HepG2 (cell line): ENCODE data around the gene GNAS. TPM values are rescaled to one million over a fixed set of nuclear protein-coding genes. Genes with fewer than 3 reads are reported as not detected.
A peak's percentile ranks its signal among the peaks of the same experiment; 100 is the strongest.

Experiments used
- DMTF1 ChIP-seq: sonication (generic); formaldehyde crosslinking; IDR thresholded peaks from 2 replicates; pipeline ENCODE4 v1.4.0; 2020; ENCODE audit warnings: mild to moderate bottlenecking, missing genetic modification reagents
- DR1 ChIP-seq: sonication (generic); formaldehyde crosslinking; IDR thresholded peaks from 2 replicates; pipeline ENCODE4 v1.8.0; 2021; ENCODE audit warnings: mild to moderate bottlenecking, missing genetic modification reagents, inconsistent platforms
- GATA4 ChIP-seq: sonication (generic); IDR thresholded peaks from 2 replicates; pipeline ENCODE4 v1.6.1; 2016; ENCODE audit warnings: antibody characterized with exemption, low read depth, borderline replicate concordance
- HNRNPK ChIP-seq: fragments of 200-400 bp; formaldehyde crosslinking; IDR thresholded peaks from 2 replicates; pipeline ENCODE4 v1.6.1; 2018; ENCODE audit warnings: low read length, low read depth, moderate library complexity, mild to moderate bottlenecking; ENCODE audit not compliant: poor library complexity, severe bottlenecking
- KAT7 ChIP-seq: IDR thresholded peaks from 2 replicates; pipeline ENCODE4 v1.6.1; 2018; ENCODE audit warnings: borderline replicate concordance, missing compliant biosample characterization
- KLF6 ChIP-seq: IDR thresholded peaks from 2 replicates; pipeline ENCODE4 v1.8.0; 2016; ENCODE audit warnings: missing biosample characterization, missing genetic modification reagents
- MEIS1 ChIP-seq: sonication (generic); formaldehyde crosslinking; IDR thresholded peaks from 2 replicates; pipeline ENCODE4 v1.9.0; 2021; ENCODE audit warnings: mild to moderate bottlenecking, missing genetic modification reagents, moderate library complexity, borderline replicate concordance
- NBN ChIP-seq: fragments of 450-650 bp; conservative IDR thresholded peaks from 2 replicates; pipeline ENCODE4 v1.6.1; 2017
- POGZ ChIP-seq: sonication (generic); formaldehyde crosslinking; IDR thresholded peaks from 2 replicates; pipeline ENCODE4 v1.4.0; 2020; ENCODE audit warnings: mild to moderate bottlenecking, missing genetic modification reagents
- POLR2A ChIP-seq, 2 experiments: IDR thresholded peaks; 2 replicates each; pipeline ENCODE4 v1.6.1; 2011; ENCODE audit warnings: low read depth in 2 of 2, low read length in 2 of 2, mild to moderate bottlenecking in 1 of 2, moderate library complexity in 1 of 2; ENCODE audit not compliant: insufficient read depth in 1 of 2
- YY1 ChIP-seq: IDR thresholded peaks from 2 replicates; pipeline ENCODE4 v1.6.1; 2011; ENCODE audit warnings: low read length, low read depth, moderate library complexity, mild to moderate bottlenecking; ENCODE audit not compliant: insufficient read depth, insufficient replicate concordance
- ZBTB2 ChIP-seq: sonication (generic); formaldehyde crosslinking; IDR thresholded peaks from 2 replicates; pipeline ENCODE4 v1.8.0; 2022; ENCODE audit warnings: low read depth, missing genetic modification reagents
- ZNF567 ChIP-seq: sonication (generic); formaldehyde crosslinking; IDR thresholded peaks from 2 replicates; pipeline ENCODE4 v1.8.1; 2023; ENCODE audit warnings: mild to moderate bottlenecking, missing genetic modification reagents, borderline replicate concordance
- ZNF850 ChIP-seq: sonication (generic); formaldehyde crosslinking; conservative IDR thresholded peaks from 2 replicates; pipeline ENCODE4 v1.9.0; 2021; ENCODE audit warnings: mild to moderate bottlenecking, missing genetic modification reagents
- polyA plus RNA-seq, 8 experiments: library from polyadenylated mRNA; depleted of rRNA in 3 of 8; stranded (reverse) in 7 of 8; unstranded in 1 of 8; fragments of >200 nt; fragmentation: Illumina TruSeq in 4 of 8; extraction: Trizol in 4 of 8; gene quantifications; 2 replicates each; pipeline versions ENCODE4 v1.2.1 to v1.2.3, GENCODE V29; 2011 to 2016; ENCODE audit warnings: low read depth in 4 of 8, missing spikeins in 1 of 8, mixed read lengths in 1 of 8; ENCODE audit not compliant: insufficient read depth in 1 of 8
- total RNA-seq, 5 experiments: library from RNA; depleted of rRNA; stranded (reverse); fragments of >200 nt; fragmentation: Illumina TruSeq; extraction: Trizol; gene quantifications; 2 replicates each; pipeline ENCODE4 v1.2.3, GENCODE V29; 2016; ENCODE audit warnings: low read depth in 1 of 5
- TF ChIP-seq, protein P1 (sequence below): sonication (generic); formaldehyde crosslinking; IDR thresholded peaks from 2 replicates; pipeline ENCODE4 v1.5.1; 2020; ENCODE audit warnings: mild to moderate bottlenecking, missing genetic modification reagents, borderline replicate concordance
- TF ChIP-seq, protein P2 (sequence below): sonication (generic); formaldehyde crosslinking; IDR thresholded peaks from 2 replicates; pipeline ENCODE4 v1.4.0; 2020; ENCODE audit warnings: mild to moderate bottlenecking, missing genetic modification reagents
- TF ChIP-seq, protein P3 (sequence below): IDR thresholded peaks from 2 replicates; pipeline ENCODE4 v1.6.1; 2012; ENCODE audit warnings: inconsistent platforms

GNAS gene
- total and polyA plus RNA-seq, 2 of the 13 experiments (the other 11 are each of a cell fraction or from before 2014, with no cell fraction given), result 407 to 1,008 TPM

- TF ChIP-seq, protein P1, sequence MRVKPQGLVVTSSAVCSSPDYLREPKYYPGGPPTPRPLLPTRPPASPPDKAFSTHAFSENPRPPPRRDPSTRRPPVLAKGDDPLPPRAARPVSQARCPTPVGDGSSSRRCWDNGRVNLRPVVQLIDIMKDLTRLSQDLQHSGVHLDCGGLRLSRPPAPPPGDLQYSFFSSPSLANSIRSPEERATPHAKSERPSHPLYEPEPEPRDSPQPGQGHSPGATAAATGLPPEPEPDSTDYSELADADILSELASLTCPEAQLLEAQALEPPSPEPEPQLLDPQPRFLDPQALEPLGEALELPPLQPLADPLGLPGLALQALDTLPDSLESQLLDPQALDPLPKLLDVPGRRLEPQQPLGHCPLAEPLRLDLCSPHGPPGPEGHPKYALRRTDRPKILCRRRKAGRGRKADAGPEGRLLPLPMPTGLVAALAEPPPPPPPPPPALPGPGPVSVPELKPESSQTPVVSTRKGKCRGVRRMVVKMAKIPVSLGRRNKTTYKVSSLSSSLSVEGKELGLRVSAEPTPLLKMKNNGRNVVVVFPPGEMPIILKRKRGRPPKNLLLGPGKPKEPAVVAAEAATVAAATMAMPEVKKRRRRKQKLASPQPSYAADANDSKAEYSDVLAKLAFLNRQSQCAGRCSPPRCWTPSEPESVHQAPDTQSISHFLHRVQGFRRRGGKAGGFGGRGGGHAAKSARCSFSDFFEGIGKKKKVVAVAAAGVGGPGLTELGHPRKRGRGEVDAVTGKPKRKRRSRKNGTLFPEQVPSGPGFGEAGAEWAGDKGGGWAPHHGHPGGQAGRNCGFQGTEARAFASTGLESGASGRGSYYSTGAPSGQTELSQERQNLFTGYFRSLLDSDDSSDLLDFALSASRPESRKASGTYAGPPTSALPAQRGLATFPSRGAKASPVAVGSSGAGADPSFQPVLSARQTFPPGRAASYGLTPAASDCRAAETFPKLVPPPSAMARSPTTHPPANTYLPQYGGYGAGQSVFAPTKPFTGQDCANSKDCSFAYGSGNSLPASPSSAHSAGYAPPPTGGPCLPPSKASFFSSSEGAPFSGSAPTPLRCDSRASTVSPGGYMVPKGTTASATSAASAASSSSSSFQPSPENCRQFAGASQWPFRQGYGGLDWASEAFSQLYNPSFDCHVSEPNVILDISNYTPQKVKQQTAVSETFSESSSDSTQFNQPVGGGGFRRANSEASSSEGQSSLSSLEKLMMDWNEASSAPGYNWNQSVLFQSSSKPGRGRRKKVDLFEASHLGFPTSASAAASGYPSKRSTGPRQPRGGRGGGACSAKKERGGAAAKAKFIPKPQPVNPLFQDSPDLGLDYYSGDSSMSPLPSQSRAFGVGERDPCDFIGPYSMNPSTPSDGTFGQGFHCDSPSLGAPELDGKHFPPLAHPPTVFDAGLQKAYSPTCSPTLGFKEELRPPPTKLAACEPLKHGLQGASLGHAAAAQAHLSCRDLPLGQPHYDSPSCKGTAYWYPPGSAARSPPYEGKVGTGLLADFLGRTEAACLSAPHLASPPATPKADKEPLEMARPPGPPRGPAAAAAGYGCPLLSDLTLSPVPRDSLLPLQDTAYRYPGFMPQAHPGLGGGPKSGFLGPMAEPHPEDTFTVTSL (CRISPR knock-in tag), result no peak
- TF ChIP-seq ZNF567 (CRISPR knock-in tag) (no peak), KLF6 (CRISPR knock-in tag) (no peak), ZBTB2 (CRISPR knock-in tag) (peak; percentile 36), YY1 (peak; percentile 87), POLR2A (IDR thresholded peaks at IDR 0.05; ENCODE audit: insufficient read depth in 1 of 2, low read depth in 2 of 2, low read length in 2 of 2) (peak; percentile 74 to 79), MEIS1 (CRISPR knock-in tag) (no peak), HNRNPK (peak; percentile 10), DMTF1 (CRISPR knock-in tag) (no peak), DR1 (CRISPR knock-in tag) (peak; percentile 16; the same call in 1 of the 2 replicates), GATA4 (0 out of 2 replicates have a peak, but pooled peaks have one; percentile 19), ZNF850 (CRISPR knock-in tag) (no peak), POGZ (CRISPR knock-in tag) (peak; percentile 1; the same call in 1 of the 2 replicates), NBN (no peak), KAT7 (0 out of 2 replicates have a peak, but pooled peaks have one; percentile 8)
- TF ChIP-seq, protein P2, sequence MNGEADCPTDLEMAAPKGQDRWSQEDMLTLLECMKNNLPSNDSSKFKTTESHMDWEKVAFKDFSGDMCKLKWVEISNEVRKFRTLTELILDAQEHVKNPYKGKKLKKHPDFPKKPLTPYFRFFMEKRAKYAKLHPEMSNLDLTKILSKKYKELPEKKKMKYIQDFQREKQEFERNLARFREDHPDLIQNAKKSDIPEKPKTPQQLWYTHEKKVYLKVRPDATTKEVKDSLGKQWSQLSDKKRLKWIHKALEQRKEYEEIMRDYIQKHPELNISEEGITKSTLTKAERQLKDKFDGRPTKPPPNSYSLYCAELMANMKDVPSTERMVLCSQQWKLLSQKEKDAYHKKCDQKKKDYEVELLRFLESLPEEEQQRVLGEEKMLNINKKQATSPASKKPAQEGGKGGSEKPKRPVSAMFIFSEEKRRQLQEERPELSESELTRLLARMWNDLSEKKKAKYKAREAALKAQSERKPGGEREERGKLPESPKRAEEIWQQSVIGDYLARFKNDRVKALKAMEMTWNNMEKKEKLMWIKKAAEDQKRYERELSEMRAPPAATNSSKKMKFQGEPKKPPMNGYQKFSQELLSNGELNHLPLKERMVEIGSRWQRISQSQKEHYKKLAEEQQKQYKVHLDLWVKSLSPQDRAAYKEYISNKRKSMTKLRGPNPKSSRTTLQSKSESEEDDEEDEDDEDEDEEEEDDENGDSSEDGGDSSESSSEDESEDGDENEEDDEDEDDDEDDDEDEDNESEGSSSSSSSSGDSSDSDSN (CRISPR knock-in tag), result peak; percentile 3; the same call in 1 of the 2 replicates
- TF ChIP-seq, protein P3, sequence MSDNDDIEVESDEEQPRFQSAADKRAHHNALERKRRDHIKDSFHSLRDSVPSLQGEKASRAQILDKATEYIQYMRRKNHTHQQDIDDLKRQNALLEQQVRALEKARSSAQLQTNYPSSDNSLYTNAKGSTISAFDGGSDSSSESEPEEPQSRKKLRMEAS, result peak; percentile 0; the same call in 1 of the 2 replicates
These were observed 38.7 kb downstream of the GNAS start (continued) for GRCh38 chr20:58891086-58891717.
